Body of pancreas (tissue), 4 donors: ENCODE measurements around the gene IHH.

ENCODE experiments used
- CTCF ChIP-seq, 7 experiments: fragments of 450-650 bp in 4 of 7; fragments of 200-600 bp in 3 of 7; sonication (generic) in 3 of 7; IDR thresholded peaks; one replicate each; pipeline ENCODE4 v1.5.1; 2016 to 2019; ENCODE audit warnings: antibody characterized with exemption in 7 of 7
- POLR2A ChIP-seq, 3 donors: fragments of 450-650 bp; IDR thresholded peaks; one replicate each; pipeline ENCODE4 v1.6.1; 2016; ENCODE audit warnings: antibody characterized with exemption in 3 of 3, mild to moderate bottlenecking in 2 of 3

- TF ChIP-seq CTCF (IDR thresholded peaks at IDR 0.05) (no peak), POLR2A (IDR thresholded peaks at IDR 0.05) (no peak)
Measured at GRCh38 chr2:219094171-219094570, 33.5 kb upstream of the IHH start.
